ENCODE results near the gene PRKACB.
"Not testable (repeated sequence)": the region's sequence is repeated elsewhere in the genome, so short reads cannot be mapped to it uniquely, and the experiment has no call there.

DNA sequence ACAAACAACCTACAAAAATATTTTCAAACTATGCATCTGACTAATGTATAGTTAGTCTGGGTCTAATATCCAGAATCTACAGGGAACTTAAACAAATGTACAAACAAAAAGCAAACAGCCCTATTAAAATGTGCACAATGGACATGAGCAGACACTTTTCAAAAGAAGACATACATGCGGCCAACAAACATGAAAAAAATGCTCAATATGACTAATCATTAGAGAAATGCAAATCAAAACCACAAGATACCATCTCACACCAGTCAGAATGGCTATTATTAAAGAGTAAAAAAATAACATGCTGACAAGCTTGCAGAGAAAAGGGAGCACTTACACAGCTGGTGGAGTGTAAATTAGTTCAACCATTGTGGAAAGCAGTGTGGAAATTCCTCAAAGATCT, 36.5 kb upstream of the PRKACB start:
- not testable (repeated sequence) for TF ChIP-seq CTCF, POLR2A (IDR thresholded peaks at IDR 0.05)

Data from lower leg skin (tissue), 3 donors.